H9 (cell line): ENCODE data around the gene CCDC12. TPM values are rescaled to one million over a fixed set of nuclear protein-coding genes. Genes with fewer than 3 reads are reported as not detected.
A peak's percentile ranks its signal among the peaks of the same experiment; 100 is the strongest.

Source experiments
- DNase-seq: peaks from one replicate; pipeline ENCODE4 v3.0.0-alpha.2; 2017
- H2AFZ ChIP-seq: one replicate; pipeline ENCODE4 v1.6.1; 2013; ENCODE audit warnings: mild to moderate bottlenecking, low read length, control low read depth, moderate library complexity
- H2AK5ac ChIP-seq: 2 replicates; pipeline ENCODE4 v1.6.1; 2013; ENCODE audit warnings: low read length, control low read depth, mixed read lengths; ENCODE audit not compliant: insufficient read length
- H2BK120ac ChIP-seq: one replicate; pipeline ENCODE4 v1.6.1; 2013; ENCODE audit warnings: low read depth, mild to moderate bottlenecking, low read length, control low read depth, inconsistent platforms; ENCODE audit not compliant: poor library complexity, severe bottlenecking
- H2BK12ac ChIP-seq: 2 replicates; pipeline ENCODE4 v1.6.1; 2013; ENCODE audit warnings: low read length, control low read depth, mixed read lengths, low read depth; ENCODE audit not compliant: insufficient read length
- H2BK15ac ChIP-seq: 2 replicates; pipeline ENCODE4 v1.6.1; 2013; ENCODE audit warnings: low read depth, low read length, control low read depth
- H2BK20ac ChIP-seq: one replicate; pipeline ENCODE4 v1.6.1; 2013; ENCODE audit warnings: low read depth, mild to moderate bottlenecking, low read length, control low read depth, inconsistent platforms; ENCODE audit not compliant: poor library complexity, severe bottlenecking
- H2BK5ac ChIP-seq: 2 replicates; pipeline ENCODE4 v1.6.1; 2013; ENCODE audit warnings: low read length, control low read depth, mixed read lengths; ENCODE audit not compliant: insufficient read length
- H3K14ac ChIP-seq: 2 replicates; pipeline ENCODE4 v1.6.1; 2013; ENCODE audit warnings: low read length, control low read depth; ENCODE audit not compliant: insufficient read depth
- H3K18ac ChIP-seq: 2 replicates; pipeline ENCODE4 v1.6.1; 2013; ENCODE audit warnings: low read depth, mild to moderate bottlenecking, mixed read lengths, low read length, control low read depth; ENCODE audit not compliant: insufficient read length
- H3K23ac ChIP-seq: 2 replicates; pipeline ENCODE4 v1.6.1; 2013; ENCODE audit warnings: low read length, control low read depth, mixed read lengths, low read depth; ENCODE audit not compliant: insufficient read length
- H3K23me2 ChIP-seq: 2 replicates; pipeline ENCODE4 v1.6.1; 2013; ENCODE audit warnings: low read depth, mild to moderate bottlenecking, mixed read lengths, low read length, control low read depth; ENCODE audit not compliant: insufficient read length, poor library complexity, severe bottlenecking
- H3K27ac ChIP-seq: 2 replicates; pipeline ENCODE4 v1.5.1; 2013; ENCODE audit warnings: low read length, control low read depth, mixed read lengths, low read depth; ENCODE audit not compliant: insufficient read length
- H3K27me3 ChIP-seq: 2 replicates; pipeline ENCODE4 v1.6.1; 2013; ENCODE audit warnings: low read length, control low read depth, inconsistent platforms; ENCODE audit not compliant: insufficient read depth
- H3K4ac ChIP-seq: 2 replicates; pipeline ENCODE4 v1.6.1; 2013; ENCODE audit warnings: low read depth, mild to moderate bottlenecking, control low read depth, inconsistent platforms, low read length, moderate library complexity
- H3K4me1 ChIP-seq: 2 replicates; pipeline ENCODE4 v1.6.1; 2013; ENCODE audit warnings: low read length, control low read depth, inconsistent platforms; ENCODE audit not compliant: insufficient read depth
- H3K4me2 ChIP-seq: 2 replicates; pipeline ENCODE4 v1.6.1; 2013; ENCODE audit warnings: low read length, control low read depth, mixed read lengths; ENCODE audit not compliant: insufficient read length, insufficient read depth
- H3K56ac ChIP-seq: 2 replicates; pipeline ENCODE4 v1.6.1; 2013; ENCODE audit warnings: low read depth, mild to moderate bottlenecking, mixed read lengths, low read length, control low read depth; ENCODE audit not compliant: insufficient read length
- H3K79me1 ChIP-seq: 2 replicates; pipeline ENCODE4 v1.6.1; 2013; ENCODE audit warnings: low read depth, mild to moderate bottlenecking, moderate library complexity, low read length, control low read depth, inconsistent platforms; ENCODE audit not compliant: insufficient read depth, poor library complexity, severe bottlenecking
- H3K79me2 ChIP-seq: 2 replicates; pipeline ENCODE4 v1.6.1; 2013; ENCODE audit warnings: low read length, control low read depth, inconsistent platforms; ENCODE audit not compliant: insufficient read depth
- H3K9ac ChIP-seq: 2 replicates; pipeline ENCODE4 v1.6.1; 2013; ENCODE audit warnings: low read length, control low read depth, mixed read lengths; ENCODE audit not compliant: insufficient read length; ENCODE audit errors: extremely low read depth
- H3K9me3 ChIP-seq: one replicate; pipeline ENCODE4 v1.6.1; 2013; ENCODE audit warnings: low read depth, low read length, inconsistent platforms; ENCODE audit not compliant: control insufficient read depth
- H3T11ph ChIP-seq: one replicate; pipeline ENCODE4 v1.6.1; 2013; ENCODE audit warnings: mild to moderate bottlenecking, low read length, control low read depth, inconsistent platforms
- H4K20me1 ChIP-seq: one replicate; pipeline ENCODE4 v1.6.1; 2013; ENCODE audit not compliant: control insufficient read depth, insufficient read length, insufficient read depth
- H4K5ac ChIP-seq: 2 replicates; pipeline ENCODE4 v1.6.1; 2013; ENCODE audit warnings: low read depth, mild to moderate bottlenecking, mixed read lengths, low read length, control low read depth; ENCODE audit not compliant: insufficient read length
- H4K8ac ChIP-seq: replicated peaks from 2 replicates; pipeline ENCODE4 v1.6.1; 2013; ENCODE audit warnings: low read length, control low read depth, mixed read lengths, low read depth; ENCODE audit not compliant: insufficient read length
- H4K91ac ChIP-seq: 2 replicates; pipeline ENCODE4 v1.6.1; 2013; ENCODE audit warnings: low read depth, mild to moderate bottlenecking, moderate library complexity, mixed read lengths, low read length, control low read depth; ENCODE audit not compliant: insufficient read length
- H3K27ac Mint-ChIP-seq, 3 experiments: 2 replicates in 2 of 3; 3 replicates in 1 of 3; pipeline ENCODE4 v1.8.0; 2020 to 2021; ENCODE audit warnings: mixed read lengths in 3 of 3, mild to moderate bottlenecking in 1 of 3, moderate library complexity in 1 of 3
- H3K27me3 Mint-ChIP-seq: 2 replicates; pipeline ENCODE4 v1.8.0; 2021; ENCODE audit warnings: low read depth, mild to moderate bottlenecking, moderate library complexity, mixed read lengths
- H3K36me3 Mint-ChIP-seq, 3 experiments: 2 replicates in 2 of 3; 3 replicates in 1 of 3; pipeline ENCODE4 v1.8.0; 2020 to 2021; ENCODE audit warnings: low read depth in 3 of 3, mixed read lengths in 3 of 3; ENCODE audit not compliant: insufficient read depth in 1 of 3
- H3K4me1 Mint-ChIP-seq, 2 experiments: 2 replicates each; pipeline ENCODE4 v1.8.0; 2020; ENCODE audit warnings: mixed read lengths in 2 of 2
- H3K4me3 Mint-ChIP-seq, 2 experiments: 2 replicates in 1 of 2; 3 replicates in 1 of 2; pipeline ENCODE4 v1.8.0; 2020 to 2021; ENCODE audit warnings: mild to moderate bottlenecking in 2 of 2, mixed read lengths in 2 of 2, moderate library complexity in 1 of 2
- H3K9me3 Mint-ChIP-seq, 2 experiments: 2 replicates in 1 of 2; 3 replicates in 1 of 2; pipeline ENCODE4 v1.8.0; 2020; ENCODE audit warnings: mild to moderate bottlenecking in 2 of 2, mixed read lengths in 2 of 2, moderate library complexity in 1 of 2
- WGBS: extraction: QIAGEN DNeasy Blood & Tissue Kit; methylation state at CpG from one replicate; pipeline ENCODE4 v1.1.7; 2013; ENCODE audit warnings: missing lambda C conversion rate, low lambda C conversion rate, mixed read lengths; ENCODE audit not compliant: insufficient read length; ENCODE audit errors: extremely low coverage; 5-methylcytosine and 5-hydroxymethylcytosine counted together
- total RNA-seq: library from RNA; stranded (reverse); gene quantifications from 2 replicates; pipeline ENCODE4 v1.2.1, GENCODE V29; 2021
- TF ChIP-seq, protein P1 (sequence below): fragments of 200-600 bp; sonication (generic); conservative IDR thresholded peaks from 3 replicates; pipeline ENCODE4 v1.8.0; 2021; ENCODE audit warnings: antibody characterized with exemption, mild to moderate bottlenecking

CCDC12 gene
- total RNA-seq, 1 experiment from 2014 or later: 54.0 TPM

DNA sequence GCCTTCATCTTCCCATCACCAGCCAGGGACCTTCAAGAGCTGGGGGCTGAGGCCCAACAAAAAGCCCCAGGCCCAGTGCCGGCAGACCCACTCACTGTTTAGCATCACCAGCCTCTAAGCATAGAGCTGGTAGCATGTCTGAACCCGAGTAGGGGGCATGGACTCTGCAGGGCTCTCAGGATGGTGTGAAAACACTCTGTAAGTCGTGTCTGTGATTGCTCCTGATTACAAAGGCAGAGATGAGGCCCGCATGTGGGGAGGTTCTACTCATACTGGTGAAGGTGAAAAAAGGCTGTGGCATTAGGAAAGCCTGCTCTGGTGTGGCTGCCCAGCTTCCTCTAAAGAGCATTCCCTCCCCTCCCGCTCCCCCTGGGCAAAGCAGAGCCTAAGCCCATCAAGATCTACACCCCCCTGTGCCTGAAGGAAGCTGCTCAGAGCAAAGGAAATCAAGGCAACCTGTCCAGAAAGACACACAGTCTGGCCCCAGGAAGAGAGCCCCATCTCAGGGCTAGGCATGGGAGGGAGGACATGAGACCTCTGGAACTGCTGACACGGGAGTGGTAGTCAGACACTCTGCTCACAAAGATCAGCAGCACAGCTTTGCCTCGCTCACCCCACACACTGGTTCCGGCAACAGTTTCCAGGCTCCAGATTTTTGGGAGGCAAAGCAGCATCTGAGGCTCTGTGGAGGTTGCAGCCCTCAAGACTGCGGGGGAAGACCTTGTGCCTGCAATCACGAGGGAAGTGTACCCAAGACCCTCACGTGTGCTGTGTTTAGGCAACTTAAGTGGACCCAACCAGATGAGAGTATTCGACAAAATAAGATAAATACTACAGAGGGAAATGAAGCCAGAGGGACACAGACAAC lies 36.7 kb downstream of the CCDC12 start:
- Histone ChIP-seq H3K9me3 (no peaks in the 10 kb centered on the region), H3K23ac (no peak overlapping the region), H3K27ac (no peak overlapping the region), H3K18ac (no peak overlapping the region), H3K9ac (no peak overlapping the region), H3K4me2 (no peak overlapping the region), H3K79me1 (peaks cover 6% of the 10 kb centered on the region), H4K5ac (no peak overlapping the region), H3K79me2 (peaks cover 4% of the 10 kb centered on the region; the same call in 1 of the 2 replicates), H4K20me1 (no peaks in the 10 kb centered on the region), H4K8ac (no peak overlapping the region), H3K56ac (no peak overlapping the region), H2BK5ac (no peak overlapping the region), H2BK20ac (no peak overlapping the region), H2BK120ac (no peak overlapping the region), H3K27me3 (no peaks in the 10 kb centered on the region), H2AK5ac (no peak overlapping the region), H3K23me2 (no peaks in the 10 kb centered on the region), H3K4ac (no peak overlapping the region), H3T11ph (no peak overlapping the region), H2AFZ (no peak overlapping the region), H2BK12ac (no peak overlapping the region), H3K4me1 (peaks cover 8% of the 10 kb centered on the region; the same call in 1 of the 2 replicates), H4K91ac (no peak overlapping the region), H2BK15ac (no peak overlapping the region), H3K14ac (no peak overlapping the region)
- Mint-ChIP-seq H3K9me3 (no peaks in the 10 kb centered on the region), H3K4me3 (no peak overlapping the region), H3K36me3 (peaks cover 20 to 41% (median 38%) of the 10 kb centered on the region in 3 experiments; a peak in 6 of 7 replicates), H3K27me3 (no peaks in the 10 kb centered on the region), H3K4me1 (peaks cover 45% of the 10 kb centered on the region in 2 experiments), H3K27ac (peak overlapping the region in 1 of 3 experiments; percentile 91; a peak in 3 of 7 replicates)
- WGBS: no CpG with 5 or more reads among the region's 12 CpGs
- DNase-seq: no peak
- TF ChIP-seq, protein P1, sequence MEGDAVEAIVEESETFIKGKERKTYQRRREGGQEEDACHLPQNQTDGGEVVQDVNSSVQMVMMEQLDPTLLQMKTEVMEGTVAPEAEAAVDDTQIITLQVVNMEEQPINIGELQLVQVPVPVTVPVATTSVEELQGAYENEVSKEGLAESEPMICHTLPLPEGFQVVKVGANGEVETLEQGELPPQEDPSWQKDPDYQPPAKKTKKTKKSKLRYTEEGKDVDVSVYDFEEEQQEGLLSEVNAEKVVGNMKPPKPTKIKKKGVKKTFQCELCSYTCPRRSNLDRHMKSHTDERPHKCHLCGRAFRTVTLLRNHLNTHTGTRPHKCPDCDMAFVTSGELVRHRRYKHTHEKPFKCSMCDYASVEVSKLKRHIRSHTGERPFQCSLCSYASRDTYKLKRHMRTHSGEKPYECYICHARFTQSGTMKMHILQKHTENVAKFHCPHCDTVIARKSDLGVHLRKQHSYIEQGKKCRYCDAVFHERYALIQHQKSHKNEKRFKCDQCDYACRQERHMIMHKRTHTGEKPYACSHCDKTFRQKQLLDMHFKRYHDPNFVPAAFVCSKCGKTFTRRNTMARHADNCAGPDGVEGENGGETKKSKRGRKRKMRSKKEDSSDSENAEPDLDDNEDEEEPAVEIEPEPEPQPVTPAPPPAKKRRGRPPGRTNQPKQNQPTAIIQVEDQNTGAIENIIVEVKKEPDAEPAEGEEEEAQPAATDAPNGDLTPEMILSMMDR: no peak
